K562 (cell line): ENCODE measurements around the gene DOP1B. TPM values are rescaled to one million over a fixed set of nuclear protein-coding genes. Genes with fewer than 3 reads are reported as not detected.

Source experiments
- ATAC-seq: fragments of 200-7000 bp; cut with Tn5 transposase; 3 replicates; pipeline ENCODE4 v1.9.1; 2020; ENCODE audit warnings: moderate library complexity
- BruUV-seq: library from RNA; stranded (reverse); fragments of 400-500 nt; replicated peaks from 2 replicates; lab custom pipeline; 2021; lab: Mats Ljungman, UMichigan
- CTCF ChIA-PET: fragments of 300-600 bp; formaldehyde crosslinking; extraction: SDS; loops from one replicate; lab custom pipeline; 2021; ENCODE audit warnings: low intra/inter-chr PET ratio; lab: Yijun Ruan, JAX
- POLR2A ChIA-PET: fragments of 300-600, 350-650 bp; sonication (Branson Sonifier 250); formaldehyde crosslinking; extraction: SDS; loops from one replicate; lab custom pipeline; 2021; ENCODE audit warnings: antibody characterized with exemption, inconsistent platforms; lab: Yijun Ruan, JAX
- DNase-seq, 4 experiments: peaks; one replicate each; pipeline versions ENCODE4 v3.0.0 to v3.0.0-alpha.2; 2011 to 2018; ENCODE audit warnings: low spot score in 3 of 4, mixed read lengths in 3 of 4; ENCODE audit errors: extremely low read depth in 1 of 4
- FAIRE-seq: peaks from 2 replicates; lab custom pipeline; 2011; peaks lifted over from hg19 to GRCh38; lab: Jason Lieb, UNC
- H2AFZ ChIP-seq: 2 replicates; pipeline ENCODE4 v1.6.0; 2011; ENCODE audit warnings: low read depth, low read length, control low read depth, inconsistent platforms
- H3K27ac ChIP-seq: fragments of 200-600 bp; 3 replicates; pipeline ENCODE4 v1.8.0; 2011; ENCODE audit warnings: low read depth, mild to moderate bottlenecking, control low read depth, inconsistent platforms, low read length, moderate library complexity, mixed read lengths; ENCODE audit errors: extremely low read depth
- H3K27me3 ChIP-seq, 2 experiments: fragments of 300-600 bp in 1 of 2; 2 replicates in 1 of 2; 3 replicates in 1 of 2; pipeline versions ENCODE4 v1.6.0 to v1.8.0; 2011; ENCODE audit warnings: inconsistent platforms in 2 of 2, low read length in 2 of 2, mild to moderate bottlenecking in 1 of 2, mixed read lengths in 1 of 2, moderate library complexity in 1 of 2; ENCODE audit not compliant: control insufficient read depth in 2 of 2, insufficient read depth in 2 of 2
- H3K36me3 ChIP-seq: fragments of 300-600 bp; 3 replicates; pipeline ENCODE4 v1.8.0; 2011; ENCODE audit warnings: mild to moderate bottlenecking, low read length, inconsistent platforms; ENCODE audit not compliant: control insufficient read depth, insufficient read depth
- H3K4me1 ChIP-seq, 2 experiments: fragments of 200-600 bp in 1 of 2; replicated peaks in 1 of 2; 2 replicates in 1 of 2; 3 replicates in 1 of 2; pipeline versions ENCODE4 v1.5.1 to v1.8.0; 2011; ENCODE audit warnings: inconsistent platforms in 2 of 2, low read length in 2 of 2, mild to moderate bottlenecking in 1 of 2, mixed read lengths in 1 of 2, moderate library complexity in 1 of 2; ENCODE audit not compliant: control insufficient read depth in 2 of 2, insufficient read depth in 2 of 2
- H3K4me2 ChIP-seq: 2 replicates; pipeline ENCODE4 v1.6.1; 2011; ENCODE audit warnings: low read length, control low read depth, inconsistent platforms, mixed read lengths; ENCODE audit not compliant: insufficient read depth
- H3K4me3 ChIP-seq: fragments of 200-600 bp; sonication (generic), shearing (Covaris generic); 2 replicates; pipeline ENCODE4 v1.5.1; 2016; ENCODE audit warnings: control low read depth, inconsistent platforms
- H3K79me2 ChIP-seq: fragments of 200-600 bp; 3 replicates; pipeline ENCODE4 v1.8.0; 2011; ENCODE audit warnings: low read length, inconsistent platforms; ENCODE audit not compliant: control insufficient read depth, insufficient read depth
- H3K9ac ChIP-seq, 2 experiments: 2 replicates each; pipeline versions ENCODE4 v1.6.0 to v1.6.1; 2011; ENCODE audit warnings: low read depth in 2 of 2, low read length in 2 of 2, control low read depth in 1 of 2, inconsistent platforms in 1 of 2, mild to moderate bottlenecking in 1 of 2, mixed read lengths in 1 of 2; ENCODE audit not compliant: insufficient read depth in 1 of 2
- H3K9me1 ChIP-seq: one replicate; pipeline ENCODE4 v1.6.0; 2011; ENCODE audit warnings: inconsistent platforms, mild to moderate bottlenecking, low read length, moderate library complexity; ENCODE audit not compliant: control insufficient read depth, insufficient read depth
- H3K9me3 ChIP-seq: replicated peaks from 2 replicates; pipeline ENCODE4 v1.5.1; 2011; ENCODE audit warnings: low read depth, low read length, inconsistent platforms; ENCODE audit not compliant: control insufficient read depth, insufficient read depth
- H4K20me1 ChIP-seq: replicated peaks from 2 replicates; pipeline ENCODE4 v1.6.1; 2011; ENCODE audit warnings: low read length, inconsistent platforms, mixed read lengths; ENCODE audit not compliant: control insufficient read depth, insufficient read depth
- CXXC5 ChIP-seq: fragments of 250-450 bp; sonication (Bioruptor Pico); IDR thresholded peaks from 2 replicates; pipeline ENCODE4 v1.8.0; 2022; ENCODE audit warnings: inconsistent platforms, mild to moderate bottlenecking, moderate library complexity
- FOXO4 ChIP-seq: fragments of 450-650 bp; formaldehyde crosslinking; IDR thresholded peaks from 2 replicates; pipeline ENCODE4 v1.4.0; 2020; ENCODE audit warnings: mild to moderate bottlenecking, moderate library complexity
- GMEB1 ChIP-seq: fragments of 250-450 bp; sonication (Bioruptor Pico); IDR thresholded peaks from 2 replicates; pipeline ENCODE4 v1.4.0; 2020; ENCODE audit warnings: mild to moderate bottlenecking
- HDAC1 ChIP-seq, 2 experiments: fragments of 450-650 bp; IDR thresholded peaks; 2 replicates each; pipeline ENCODE4 v1.6.1; 2016 to 2017; ENCODE audit warnings: inconsistent platforms in 1 of 2, mild to moderate bottlenecking in 1 of 2, moderate library complexity in 1 of 2
- LARP7 ChIP-seq: fragments of 450-650 bp; IDR thresholded peaks from 2 replicates; pipeline ENCODE4 v1.6.1; 2016
- NR2C1 ChIP-seq, 2 experiments: fragments of 450-650 bp; IDR thresholded peaks; 2 replicates each; pipeline ENCODE4 v1.6.1; 2017; ENCODE audit warnings: mild to moderate bottlenecking in 2 of 2, antibody characterized with exemption in 1 of 2, inconsistent platforms in 1 of 2, missing compliant biosample characterization in 1 of 2, missing genetic modification characterization in 1 of 2
- PREB ChIP-seq: sonication (generic); formaldehyde crosslinking; IDR thresholded peaks from 2 replicates; pipeline ENCODE4 v1.8.1; 2023; ENCODE audit warnings: mild to moderate bottlenecking, missing genetic modification reagents
- PURB ChIP-seq: sonication (generic); formaldehyde crosslinking; IDR thresholded peaks from 2 replicates; pipeline ENCODE4 v1.9.0; 2021; ENCODE audit warnings: low read depth, mild to moderate bottlenecking, missing genetic modification reagents
- RBFOX2 ChIP-seq: fragments of 200-400 bp; formaldehyde crosslinking; IDR thresholded peaks from 2 replicates; pipeline ENCODE4 v1.6.1; 2017; ENCODE audit warnings: low read depth, mild to moderate bottlenecking, low read length, moderate library complexity
- RFX7 ChIP-seq: fragments of 250-450 bp; sonication (Bioruptor Pico); IDR thresholded peaks from 2 replicates; pipeline ENCODE4 v1.5.1; 2021; ENCODE audit warnings: mild to moderate bottlenecking
- STAT6 ChIP-seq: sonication (generic); formaldehyde crosslinking; IDR thresholded peaks from 2 replicates; pipeline ENCODE4 v1.8.1; 2023; ENCODE audit warnings: mild to moderate bottlenecking, missing genetic modification reagents
- ZBTB43 ChIP-seq: sonication (generic); formaldehyde crosslinking; IDR thresholded peaks from 2 replicates; pipeline ENCODE4 v1.8.0; 2023; ENCODE audit warnings: mild to moderate bottlenecking, missing genetic modification reagents
- ZNF445 ChIP-seq: fragments of 250-450 bp; sonication (Bioruptor Pico); IDR thresholded peaks from 2 replicates; pipeline ENCODE4 v1.4.0; 2020; ENCODE audit warnings: low read depth, mild to moderate bottlenecking, moderate library complexity
- WGBS: fragments of 100-300 bp; shearing (Covaris generic); methylation state at CpG from one replicate; pipeline ENCODE4 v1.1.6; 2016; ENCODE audit warnings: low coverage, mixed read lengths; ENCODE audit not compliant: insufficient coverage; ENCODE audit errors: missing lambda C conversion rate; 5-methylcytosine and 5-hydroxymethylcytosine counted together
- in situ Hi-C: fragments of 300-500 bp; cut with MboI; formaldehyde crosslinking; loops from 4 replicates; pipeline ENCODE4 v1.15.0; 2018; ENCODE audit warnings: inconsistent platforms, mixed read lengths
- intact Hi-C: fragments of 100-400 bp; cut with micrococcal nuclease; formaldehyde crosslinking; loops from 2 replicates; pipeline ENCODE4 v1.14.2; 2022
- polyA plus RNA-seq, 8 experiments: library from polyadenylated mRNA; depleted of rRNA in 4 of 8; stranded (reverse) in 5 of 8; unstranded in 3 of 8; fragments of >200 nt; fragmentation: Nextera tagmentation in 2 of 8; fragmentation: Illumina TruSeq in 1 of 8; extraction: Ambion mirVana in 2 of 8; extraction: Trizol in 1 of 8; gene quantifications; 2 replicates each; pipeline versions ENCODE4 v1.2.1 to v1.2.3, GENCODE V29; 2011 to 2014; ENCODE audit warnings: inconsistent platforms in 1 of 8, missing spikeins in 1 of 8
- total RNA-seq, 7 experiments: library from RNA; depleted of rRNA in 6 of 7; stranded (reverse); fragments of >200 nt in 6 of 7; fragmentation: Illumina TruSeq in 2 of 7; extraction: Trizol in 2 of 7; gene quantifications; 2 replicates each; pipeline versions ENCODE4 v1.2.1 to v1.2.3, GENCODE V29; 2011 to 2021; ENCODE audit warnings: low replicate concordance in 1 of 7

DOP1B gene
- total and polyA plus RNA-seq, 9 of the 15 experiments (the other 6 are each of a cell fraction or from before 2014, with no cell fraction given), result 0.04 to 2.2 (median 0.68) TPM

GRCh38 chr21:36160850-36161178 lies 4.2 kb downstream of the DOP1B start:
- Histone ChIP-seq H3K4me1 (peaks cover 6 to 14% of the 10 kb centered on the region in 2 experiments; a peak in 4 of 5 replicates), H3K4me2 (no peak overlapping the region), H3K4me3 (no peak overlapping the region), H2AFZ (no peak overlapping the region), H4K20me1 (no peaks in the 10 kb centered on the region), H3K79me2 (no peaks in the 10 kb centered on the region), H3K27me3 (peaks cover 9 to 37% of the 10 kb centered on the region in 2 experiments; a peak in 4 of 5 replicates), H3K9me3 (no peaks in the 10 kb centered on the region), H3K9ac (no peak overlapping the region), H3K27ac (no peak overlapping the region), H3K9me1 (no peaks in the 10 kb centered on the region), H3K36me3 (no peaks in the 10 kb centered on the region)
- in situ Hi-C loops, result no loop called here
- intact Hi-C loops, result no loop called here
- POLR2A ChIA-PET, result interaction anchor here (0.8 kb wide), 1 partner anchor 9 kb away, joined by 3 read pairs; no protein-coding TSS in a partner anchor
- CTCF ChIA-PET, result no interaction called here
- WGBS, result 32% methylated on average over 2 of the region's 2 CpGs
- no peak for DNase-seq
- ATAC-seq, result no peak
- no TSS peak for BruUV-seq
- FAIRE-seq, result no peak
- TF ChIP-seq HDAC1 (IDR thresholded peaks at IDR 0.05) (no peak), LARP7 (no peak), GMEB1 (CRISPR knock-in tag) (no peak), RFX7 (CRISPR knock-in tag) (no peak), CXXC5 (no peak), PREB (CRISPR knock-in tag) (no peak), ZNF445 (CRISPR knock-in tag) (no peak), RBFOX2 (no peak), STAT6 (CRISPR knock-in tag) (no peak), PURB (CRISPR knock-in tag) (no peak), FOXO4 (CRISPR knock-in tag) (no peak), ZBTB43 (CRISPR knock-in tag) (no peak), NR2C1 (IDR thresholded peaks at IDR 0.05) (no peak), NR2C1 (tag; IDR thresholded peaks at IDR 0.05) (no peak)
